GM13977 (cell line): ENCODE data around the gene CTRL.

Experiments
- DNase-seq: peaks from one replicate; pipeline ENCODE4 v3.0.0; 2012; ENCODE audit warnings: low spot score
- in situ Hi-C: fragments of 300-500 bp; cut with MboI; formaldehyde crosslinking; loops from one replicate; pipeline ENCODE4 v1.12.0; 2022; ENCODE audit warnings: low sequenced_read_pairs, low pct_unique_long_range_greater_than_20kb, mixed read lengths, inconsistent platforms; ENCODE audit not compliant: unreplicated experiment
- TF ChIP-seq, protein P1 (sequence below): IDR thresholded peaks from 2 replicates; pipeline ENCODE4 v1.5.1; 2012; ENCODE audit warnings: mild to moderate bottlenecking, control low read depth; ENCODE audit not compliant: insufficient read depth; ENCODE audit errors: extremely low read depth, missing control alignments

CTRL gene

DNA sequence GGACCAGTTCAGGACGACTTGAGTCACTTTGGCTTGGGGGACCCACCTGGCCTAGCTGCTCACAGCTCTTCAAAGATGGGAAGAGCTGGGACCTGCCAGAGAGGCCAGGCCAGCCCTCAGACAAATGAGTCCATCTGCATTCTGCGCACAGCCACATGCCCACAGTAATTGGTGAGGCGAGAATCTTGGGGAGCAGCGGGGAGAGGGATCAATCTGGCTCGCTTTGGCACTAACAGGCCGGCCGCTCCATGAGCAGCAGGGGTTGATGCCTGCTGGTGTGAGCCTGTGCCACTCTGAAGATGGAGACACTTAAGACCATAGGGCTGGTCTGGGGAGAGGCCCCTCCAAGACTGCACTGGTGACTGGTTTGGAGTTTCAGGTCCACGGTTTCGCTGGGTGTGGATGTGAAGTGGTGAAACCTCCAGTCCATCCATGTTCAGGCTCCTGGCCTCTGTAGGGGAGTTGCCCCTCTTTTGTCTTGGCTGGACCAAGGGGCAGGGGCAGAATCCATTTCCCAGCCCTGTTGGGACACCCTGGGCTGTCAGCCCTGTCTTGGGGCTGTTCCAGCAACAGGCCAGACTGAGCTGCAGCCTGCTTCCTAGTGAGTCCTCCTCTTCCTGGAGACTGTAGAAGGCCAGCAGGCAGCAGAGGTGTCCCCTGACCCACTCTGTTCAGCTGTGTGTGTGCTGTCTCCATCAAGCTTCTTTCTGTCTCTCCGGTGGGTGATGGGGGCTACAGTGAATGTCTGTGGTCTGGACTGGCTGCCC, 7.3 kb downstream of the CTRL start:
- DNase-seq = no peak
- in situ Hi-C loops = loop anchor here (10.0 to 25.0 kb wide), 2 partner anchors 240 to 387 kb away; partner anchors contain the start of gene RIPOR1
- TF ChIP-seq, protein P1, sequence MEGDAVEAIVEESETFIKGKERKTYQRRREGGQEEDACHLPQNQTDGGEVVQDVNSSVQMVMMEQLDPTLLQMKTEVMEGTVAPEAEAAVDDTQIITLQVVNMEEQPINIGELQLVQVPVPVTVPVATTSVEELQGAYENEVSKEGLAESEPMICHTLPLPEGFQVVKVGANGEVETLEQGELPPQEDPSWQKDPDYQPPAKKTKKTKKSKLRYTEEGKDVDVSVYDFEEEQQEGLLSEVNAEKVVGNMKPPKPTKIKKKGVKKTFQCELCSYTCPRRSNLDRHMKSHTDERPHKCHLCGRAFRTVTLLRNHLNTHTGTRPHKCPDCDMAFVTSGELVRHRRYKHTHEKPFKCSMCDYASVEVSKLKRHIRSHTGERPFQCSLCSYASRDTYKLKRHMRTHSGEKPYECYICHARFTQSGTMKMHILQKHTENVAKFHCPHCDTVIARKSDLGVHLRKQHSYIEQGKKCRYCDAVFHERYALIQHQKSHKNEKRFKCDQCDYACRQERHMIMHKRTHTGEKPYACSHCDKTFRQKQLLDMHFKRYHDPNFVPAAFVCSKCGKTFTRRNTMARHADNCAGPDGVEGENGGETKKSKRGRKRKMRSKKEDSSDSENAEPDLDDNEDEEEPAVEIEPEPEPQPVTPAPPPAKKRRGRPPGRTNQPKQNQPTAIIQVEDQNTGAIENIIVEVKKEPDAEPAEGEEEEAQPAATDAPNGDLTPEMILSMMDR = no peak

DNA sequence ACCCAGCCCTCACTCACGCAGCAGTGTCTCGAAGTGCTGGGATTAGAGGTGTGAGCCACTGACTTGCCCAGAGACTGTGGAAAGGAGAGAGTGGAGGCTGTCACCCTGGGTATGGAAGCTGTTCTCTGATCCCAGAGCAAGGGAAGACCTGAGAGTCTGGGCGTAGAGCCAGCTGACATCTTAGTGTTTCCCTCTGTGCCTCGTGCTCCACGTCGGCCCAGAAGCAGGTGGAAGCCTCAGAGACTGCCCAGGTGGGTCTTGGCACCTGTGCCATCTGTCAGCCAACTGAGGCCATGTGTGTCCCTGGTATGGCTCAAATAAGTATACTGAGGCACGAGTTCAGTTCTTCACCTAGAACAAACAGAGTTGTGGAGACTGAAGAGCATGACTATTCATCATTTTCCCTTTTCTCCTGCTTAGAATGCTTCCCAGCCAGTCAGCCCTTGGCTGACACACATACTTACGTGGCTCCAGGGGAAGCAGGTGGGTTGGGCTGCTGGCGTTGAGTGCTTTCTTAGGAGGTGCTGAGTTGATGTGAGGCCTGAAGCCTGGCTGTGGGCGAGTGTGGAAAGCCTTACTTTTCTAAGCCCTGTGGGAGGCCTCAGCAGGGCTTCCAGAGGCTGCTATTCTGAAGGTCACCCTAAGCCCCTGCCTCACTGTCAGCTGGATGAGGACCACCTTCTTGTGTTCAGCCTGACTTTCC, 8.1 kb downstream of the CTRL start:
- in situ Hi-C loops = loop anchor here (10.0 to 25.0 kb wide), 2 partner anchors 239 to 386 kb away; partner anchors contain the start of gene RIPOR1
- no peak for DNase-seq
- TF ChIP-seq, protein P1 = no peak

DNA sequence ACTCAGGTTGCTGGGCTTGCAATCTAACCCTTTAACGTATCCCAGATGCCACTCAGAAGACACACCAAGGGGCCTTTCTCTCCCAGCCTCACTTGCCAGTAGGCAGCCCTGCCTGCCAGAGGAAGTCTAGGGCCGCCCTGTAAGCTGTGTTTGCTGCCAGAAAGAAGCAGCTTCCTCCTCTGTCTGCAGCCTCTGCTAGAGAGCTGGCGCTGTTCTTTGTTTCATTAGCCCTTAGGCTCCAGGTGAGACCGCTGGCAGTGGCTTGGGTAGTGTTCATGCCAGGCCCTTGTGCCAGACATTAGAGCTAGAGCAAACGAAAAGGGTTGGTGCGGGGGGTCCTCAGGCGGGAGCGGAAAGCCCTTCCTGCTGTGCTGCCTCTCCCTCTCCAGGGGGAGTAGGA, 8.9 kb downstream of the CTRL start:
- in situ Hi-C loops = loop anchor here (10.0 to 25.0 kb wide), 2 partner anchors 238 to 385 kb away; partner anchors contain the start of gene RIPOR1
- TF ChIP-seq, protein P1 = no peak
- DNase-seq = no peak

DNA sequence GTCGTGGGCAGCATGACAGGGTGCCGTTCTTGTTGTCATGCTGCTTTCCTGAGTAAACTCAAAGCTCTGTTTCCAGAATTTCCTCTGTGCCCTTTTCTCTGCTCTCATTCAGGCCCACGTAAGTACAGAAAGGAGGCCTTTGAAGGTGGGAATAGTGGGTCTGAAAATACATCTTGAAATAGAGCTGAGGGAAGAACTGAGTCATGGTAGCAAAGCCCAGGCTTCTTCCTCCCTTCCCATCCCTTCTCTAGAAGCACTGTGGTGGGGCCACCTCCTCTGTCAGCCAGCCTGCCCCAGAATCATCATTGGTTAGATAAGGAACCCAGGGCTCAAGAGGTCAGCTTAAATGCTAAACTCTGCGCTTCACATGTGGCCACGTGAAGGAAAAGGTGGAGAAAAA, 9.4 kb downstream of the CTRL start:
- TF ChIP-seq, protein P1 = no peak
- in situ Hi-C loops = loop anchor here (10.0 to 25.0 kb wide), 2 partner anchors 237 to 385 kb away; partner anchors contain the start of gene RIPOR1

DNA sequence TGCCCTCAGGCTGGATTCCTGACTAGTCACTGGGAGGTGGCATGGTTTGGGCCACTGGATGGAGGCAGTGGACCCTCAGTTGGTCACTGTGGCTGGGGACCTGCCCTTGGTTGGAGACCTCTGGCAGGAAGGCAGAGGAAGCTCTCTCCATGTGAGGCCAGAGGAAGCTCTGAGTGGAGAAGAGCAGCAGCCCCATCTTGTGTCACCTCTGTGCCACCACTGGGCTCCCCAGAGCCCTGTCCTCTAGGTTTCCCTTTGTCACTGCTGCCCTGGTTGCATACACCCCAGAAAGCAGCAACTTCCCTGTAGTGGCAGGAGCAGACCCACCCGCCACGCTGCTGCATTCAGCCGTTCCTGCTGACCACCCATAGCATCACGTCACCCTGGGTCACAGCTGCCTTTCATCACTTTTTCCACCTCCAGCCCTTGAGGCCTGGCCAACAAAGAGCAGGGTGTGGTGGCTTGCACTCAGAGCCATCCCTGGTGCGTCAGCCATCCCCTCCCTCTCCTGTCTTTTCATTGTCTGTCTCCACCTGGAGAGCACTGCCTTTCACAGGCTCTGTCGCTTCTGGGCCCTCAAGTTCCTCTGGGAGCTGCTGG, 11.9 kb downstream of the CTRL start:
- TF ChIP-seq, protein P1 = peak; percentile 9
- in situ Hi-C loops = loop anchor here (10.0 to 25.0 kb wide), 2 partner anchors 235 to 382 kb away; partner anchors contain the start of gene RIPOR1
- no peak for DNase-seq

More for the DNA sequence above, 9.4 kb downstream of the CTRL start:
- no peak for DNase-seq

DNA sequence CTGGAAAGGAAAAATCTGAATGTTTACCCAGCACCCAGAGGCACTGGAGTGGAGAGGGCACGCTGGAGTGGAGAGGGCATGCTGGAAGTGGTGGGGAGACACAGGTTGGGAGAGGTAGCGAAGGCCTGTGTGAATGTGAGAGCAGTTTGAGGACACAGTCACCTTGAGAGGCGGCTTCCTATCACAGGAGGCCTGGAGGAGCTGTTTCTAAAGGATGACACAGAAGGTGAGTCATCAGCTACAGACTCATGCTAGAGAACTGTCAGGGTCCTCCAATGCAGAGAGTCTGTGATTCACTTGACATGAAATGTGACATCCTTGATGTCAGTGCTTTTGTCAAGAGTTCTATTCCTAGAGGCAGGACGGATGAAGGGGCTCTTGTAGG, 13.8 kb downstream of the CTRL start:
- in situ Hi-C loops = loop anchor here (25.0 kb wide), 1 partner anchor 381 kb away; the partner anchor contains the start of gene RIPOR1
- TF ChIP-seq, protein P1 = no peak
- no peak for DNase-seq
